HCT116 (cell line): ENCODE measurements around the gene AATF.

Source experiments
- CBX3 ChIP-seq: IDR thresholded peaks from 2 replicates; pipeline ENCODE4 v1.6.1; 2012; ENCODE audit warnings: low read depth
- EZH2 ChIP-seq: fragments of 200-600 bp; sonication (generic); IDR thresholded peaks from 2 replicates; pipeline ENCODE4 v1.6.1; 2017; ENCODE audit warnings: antibody characterized with exemption, mixed run types
- FOSL1 ChIP-seq: IDR thresholded peaks from 2 replicates; pipeline ENCODE4 v1.6.1; 2012; ENCODE audit warnings: low read depth
- MAX ChIP-seq: IDR thresholded peaks from 2 replicates; pipeline ENCODE4 v1.6.1; 2012
- POLR2A ChIP-seq: IDR thresholded peaks from 2 replicates; pipeline ENCODE4 v1.7.0; 2011; ENCODE audit warnings: borderline replicate concordance; ENCODE audit not compliant: insufficient read depth, insufficient read length; ENCODE audit errors: extremely low read depth
- POLR2AphosphoS5 ChIP-seq: IDR thresholded peaks from 2 replicates; pipeline ENCODE4 v1.6.1; 2011; ENCODE audit warnings: mild to moderate bottlenecking, low read depth, low read length, moderate library complexity
- RAD21 ChIP-seq: IDR thresholded peaks from 2 replicates; pipeline ENCODE4 v1.6.1; 2012; ENCODE audit warnings: low read depth, mild to moderate bottlenecking
- SIN3A ChIP-seq: IDR thresholded peaks from 2 replicates; pipeline ENCODE4 v1.6.1; 2012; ENCODE audit warnings: low read depth
- SRF ChIP-seq: IDR thresholded peaks from 2 replicates; pipeline ENCODE4 v1.6.1; 2012; ENCODE audit warnings: low read depth
- TCF7L2 ChIP-seq: IDR thresholded peaks from 2 replicates; pipeline ENCODE4 v1.7.0; 2011; ENCODE audit warnings: borderline replicate concordance, inconsistent platforms; ENCODE audit not compliant: insufficient read depth, insufficient read length; ENCODE audit errors: extremely low read depth
- YY1 ChIP-seq: IDR thresholded peaks from 2 replicates; pipeline ENCODE4 v1.6.1; 2011; ENCODE audit warnings: low read length, low read depth, moderate library complexity, mild to moderate bottlenecking; ENCODE audit not compliant: insufficient replicate concordance; ENCODE audit errors: extremely low read depth
- ZFX ChIP-seq: fragments of 450-650 bp; IDR thresholded peaks from 2 replicates; pipeline ENCODE4 v1.6.1; 2017
- TF ChIP-seq, protein P1 (sequence below), 3 experiments: fragments of 200-600 bp in 1 of 3; sonication (generic) in 1 of 3; IDR thresholded peaks in 2 of 3; conservative IDR thresholded peaks in 1 of 3; 2 replicates each; pipeline ENCODE4 v1.5.1; 2012 to 2017; ENCODE audit warnings: low read depth in 2 of 3, low read length in 2 of 3, antibody characterized with exemption in 1 of 3, borderline replicate concordance in 1 of 3, control low read depth in 1 of 3, mild to moderate bottlenecking in 1 of 3, mixed read lengths in 1 of 3, mixed run types in 1 of 3, moderate library complexity in 1 of 3; ENCODE audit not compliant: insufficient read depth in 1 of 3

DNA sequence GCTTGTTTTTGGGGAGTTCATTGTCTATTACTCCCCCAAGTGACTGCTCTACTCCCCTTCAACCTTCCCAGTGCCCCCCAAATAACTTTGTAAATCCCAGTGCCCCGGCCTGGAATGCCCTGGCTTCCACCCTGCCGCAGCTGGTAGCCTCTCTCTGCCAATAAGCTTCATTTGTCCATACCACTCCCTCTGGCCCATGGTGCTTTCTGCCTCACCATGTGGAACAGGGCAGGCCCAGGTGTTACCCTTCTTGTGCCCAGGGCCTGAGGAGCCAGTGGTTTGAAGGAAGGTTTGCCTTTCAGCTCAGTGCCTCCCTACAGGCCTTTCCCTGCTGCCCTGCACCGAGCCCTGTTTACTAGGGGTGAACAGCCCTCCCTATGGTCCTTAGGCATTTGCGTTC, 134.2 kb downstream of the AATF start:
- no peak for TF ChIP-seq POLR2AphosphoS5
- TF ChIP-seq, protein P1, sequence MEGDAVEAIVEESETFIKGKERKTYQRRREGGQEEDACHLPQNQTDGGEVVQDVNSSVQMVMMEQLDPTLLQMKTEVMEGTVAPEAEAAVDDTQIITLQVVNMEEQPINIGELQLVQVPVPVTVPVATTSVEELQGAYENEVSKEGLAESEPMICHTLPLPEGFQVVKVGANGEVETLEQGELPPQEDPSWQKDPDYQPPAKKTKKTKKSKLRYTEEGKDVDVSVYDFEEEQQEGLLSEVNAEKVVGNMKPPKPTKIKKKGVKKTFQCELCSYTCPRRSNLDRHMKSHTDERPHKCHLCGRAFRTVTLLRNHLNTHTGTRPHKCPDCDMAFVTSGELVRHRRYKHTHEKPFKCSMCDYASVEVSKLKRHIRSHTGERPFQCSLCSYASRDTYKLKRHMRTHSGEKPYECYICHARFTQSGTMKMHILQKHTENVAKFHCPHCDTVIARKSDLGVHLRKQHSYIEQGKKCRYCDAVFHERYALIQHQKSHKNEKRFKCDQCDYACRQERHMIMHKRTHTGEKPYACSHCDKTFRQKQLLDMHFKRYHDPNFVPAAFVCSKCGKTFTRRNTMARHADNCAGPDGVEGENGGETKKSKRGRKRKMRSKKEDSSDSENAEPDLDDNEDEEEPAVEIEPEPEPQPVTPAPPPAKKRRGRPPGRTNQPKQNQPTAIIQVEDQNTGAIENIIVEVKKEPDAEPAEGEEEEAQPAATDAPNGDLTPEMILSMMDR (IDR thresholded peaks at IDR 0.05 in 2 of 3, conservative IDR thresholded peaks at IDR 0.05 in 1 of 3; ENCODE audit: borderline replicate concordance in 1 of 3, insufficient read depth in 1 of 3, low read depth in 2 of 3, low read length in 2 of 3), result no peak
- no peak for TF ChIP-seq EZH2
- no peak for TF ChIP-seq TCF7L2
- no peak for TF ChIP-seq POLR2A
- no peak for TF ChIP-seq FOSL1
- TF ChIP-seq YY1, result no peak
- no peak for TF ChIP-seq MAX
- TF ChIP-seq ZFX, result no peak
- no peak for TF ChIP-seq RAD21
- no peak for TF ChIP-seq SRF
- TF ChIP-seq SIN3A, result no peak
- no peak for TF ChIP-seq CBX3
